HG03097 (cell line): ENCODE data around the gene PRR16.
A peak's percentile ranks its signal among the peaks of the same experiment; 100 is the strongest.
"Not testable (repeated sequence)": the region's sequence is repeated elsewhere in the genome, so short reads cannot be mapped to it uniquely, and the experiment has no call there.

Source experiments
- ATAC-seq: cut with Tn5 transposase; IDR thresholded peaks from one replicate; pipeline ENCODE4 v1.9.1; 2021; ENCODE audit not compliant: unreplicated experiment, low FRiP score

Gene PRR16

GRCh38 chr5:120463991-120464626 is at the start of gene PRR16:
TSS of gene PRR16 (plus strand) at chr5:120464300.
- ATAC-seq: peak; percentile 78

DNA sequence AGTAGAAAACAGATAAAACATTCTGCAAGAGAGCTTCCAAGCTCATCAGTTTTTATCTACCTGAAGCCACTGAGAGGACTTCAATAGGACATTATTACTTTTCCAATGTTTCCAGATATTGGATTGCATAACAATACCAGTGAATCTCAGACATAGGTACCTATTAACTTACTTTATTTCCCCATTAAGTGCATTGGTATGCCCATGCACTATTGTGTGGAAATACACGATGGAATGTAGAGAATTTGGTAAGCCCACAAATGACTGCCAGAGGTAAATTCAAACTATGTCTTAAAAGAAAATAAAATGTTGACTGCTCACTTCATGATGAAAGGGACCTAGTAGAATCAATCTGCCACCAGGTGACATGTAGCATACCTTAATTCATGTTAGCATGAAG is 48.1 kb upstream of the PRR16 start:
- ATAC-seq: no peak

DNA sequence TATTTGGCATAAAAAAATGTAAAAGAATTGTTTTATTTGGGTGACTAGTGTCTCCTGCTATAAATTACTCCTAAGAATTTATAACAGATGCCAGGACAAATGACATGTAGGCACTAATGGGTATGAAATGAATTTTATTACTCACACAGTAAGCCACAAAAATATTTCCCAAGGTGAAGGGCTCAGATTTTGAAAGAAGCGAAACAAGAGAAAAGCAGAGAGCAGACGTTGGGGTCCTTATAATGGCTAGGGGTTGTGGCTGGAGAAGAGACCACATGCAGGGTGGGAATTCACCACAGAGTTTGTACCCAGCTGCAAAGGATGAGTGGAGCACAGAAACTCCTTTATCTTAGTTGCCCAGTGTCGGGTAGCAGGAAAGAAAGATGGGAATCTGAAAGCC is 45.0 kb upstream of the PRR16 start:
- ATAC-seq: no peak

DNA sequence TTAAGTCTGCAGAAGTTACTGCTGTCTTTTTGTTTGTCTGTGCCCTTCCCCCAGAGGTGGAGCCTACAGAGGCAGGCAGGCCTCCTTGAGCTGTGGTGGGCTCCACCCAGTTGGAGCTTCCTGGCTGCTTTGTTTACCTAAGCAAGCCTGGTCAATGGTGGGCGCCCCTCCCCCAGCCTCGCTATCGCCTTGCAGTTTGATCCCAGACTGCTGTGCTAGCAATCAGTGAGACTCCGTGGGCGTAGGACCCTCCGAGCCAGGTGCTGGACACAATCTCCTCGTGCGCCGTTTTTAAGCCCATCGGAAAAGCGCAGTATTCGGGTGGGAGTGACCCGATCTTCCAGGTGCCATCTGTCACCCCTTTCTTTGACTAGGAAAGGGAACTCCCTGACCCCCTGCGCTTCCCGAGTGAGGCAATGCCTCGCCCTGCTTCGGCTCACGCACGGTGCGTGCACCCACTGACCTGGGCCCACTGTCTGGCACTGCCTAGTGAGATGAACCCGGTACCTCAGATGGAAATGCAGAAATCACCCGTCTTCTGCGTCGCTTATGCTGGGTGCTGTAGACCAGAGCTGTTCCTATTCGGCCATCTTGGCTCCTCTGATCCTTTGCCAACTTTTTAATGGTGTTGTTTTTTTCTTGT is 37.3 kb upstream of the PRR16 start:
- ATAC-seq: not testable (repeated sequence)

GRCh38 chr5:120430572-120430971 is 33.5 kb upstream of the PRR16 start:
- no peak for ATAC-seq

- no peak for ATAC-seq
Observed at GRCh38 chr5:120432861-120433260, 31.2 kb upstream of the PRR16 start.

GRCh38 chr5:120435129-120435528 is 29.0 kb upstream of the PRR16 start:
- no peak for ATAC-seq

- no peak for ATAC-seq
Observed at GRCh38 chr5:120436996-120437395, 27.1 kb upstream of the PRR16 start.

GRCh38 chr5:120442694-120443093 is 21.4 kb upstream of the PRR16 start:
- no peak for ATAC-seq

DNA sequence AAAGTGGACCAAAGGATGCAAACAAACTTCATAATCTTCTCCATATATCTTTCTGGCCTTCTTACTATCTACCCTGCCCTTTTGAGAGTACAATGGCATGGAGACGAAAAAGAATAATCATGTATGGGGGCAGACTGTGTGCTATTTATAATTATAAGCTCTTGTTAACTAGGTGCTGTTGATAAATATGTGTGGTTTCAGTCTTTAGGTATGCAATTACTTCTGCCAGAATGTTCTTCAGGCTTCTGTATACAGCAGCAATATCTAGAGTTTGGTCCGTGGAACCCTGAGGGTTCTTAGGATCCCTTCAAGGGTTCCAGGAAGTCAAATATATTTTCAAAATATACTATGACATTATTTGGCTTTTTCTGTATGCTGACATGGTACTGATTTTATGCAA is 20.5 kb upstream of the PRR16 start:
- ATAC-seq: no peak

GRCh38 chr5:120446068-120446492 is 18.0 kb upstream of the PRR16 start:
- no peak for ATAC-seq

DNA sequence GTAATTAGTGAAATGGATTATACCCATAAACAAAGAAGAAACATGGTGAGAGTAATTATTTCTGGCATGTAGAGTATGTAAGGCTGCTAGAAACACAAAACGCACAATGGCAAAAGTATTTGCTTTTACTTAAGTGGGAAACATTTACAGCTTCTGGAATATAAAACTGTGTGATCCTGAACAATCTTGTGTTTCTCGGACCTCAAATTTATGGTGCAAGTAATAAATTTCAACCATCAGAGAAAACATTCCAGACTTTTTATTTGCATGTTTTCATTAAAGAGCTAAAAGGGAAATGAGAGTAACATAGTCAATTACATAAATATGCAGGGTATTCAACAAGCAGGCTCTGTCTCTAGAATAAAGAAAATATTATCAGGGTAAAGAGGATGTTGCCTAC is 17.2 kb upstream of the PRR16 start:
- ATAC-seq: no peak

GRCh38 chr5:120447706-120448239 is 16.3 kb upstream of the PRR16 start:
- no peak for ATAC-seq

- ATAC-seq: no peak
Observed at GRCh38 chr5:120449501-120449900, 14.6 kb upstream of the PRR16 start.

- no peak for ATAC-seq
Observed at GRCh38 chr5:120450910-120451309, 13.2 kb upstream of the PRR16 start.

GRCh38 chr5:120451445-120451844 is 12.7 kb upstream of the PRR16 start:
- ATAC-seq: no peak

- no peak for ATAC-seq
Observed at GRCh38 chr5:120452471-120452870, 11.6 kb upstream of the PRR16 start.

GRCh38 chr5:120454094-120454798 is 9.9 kb upstream of the PRR16 start:
- no peak for ATAC-seq

GRCh38 chr5:120456006-120456405 is 8.1 kb upstream of the PRR16 start:
- no peak for ATAC-seq

DNA sequence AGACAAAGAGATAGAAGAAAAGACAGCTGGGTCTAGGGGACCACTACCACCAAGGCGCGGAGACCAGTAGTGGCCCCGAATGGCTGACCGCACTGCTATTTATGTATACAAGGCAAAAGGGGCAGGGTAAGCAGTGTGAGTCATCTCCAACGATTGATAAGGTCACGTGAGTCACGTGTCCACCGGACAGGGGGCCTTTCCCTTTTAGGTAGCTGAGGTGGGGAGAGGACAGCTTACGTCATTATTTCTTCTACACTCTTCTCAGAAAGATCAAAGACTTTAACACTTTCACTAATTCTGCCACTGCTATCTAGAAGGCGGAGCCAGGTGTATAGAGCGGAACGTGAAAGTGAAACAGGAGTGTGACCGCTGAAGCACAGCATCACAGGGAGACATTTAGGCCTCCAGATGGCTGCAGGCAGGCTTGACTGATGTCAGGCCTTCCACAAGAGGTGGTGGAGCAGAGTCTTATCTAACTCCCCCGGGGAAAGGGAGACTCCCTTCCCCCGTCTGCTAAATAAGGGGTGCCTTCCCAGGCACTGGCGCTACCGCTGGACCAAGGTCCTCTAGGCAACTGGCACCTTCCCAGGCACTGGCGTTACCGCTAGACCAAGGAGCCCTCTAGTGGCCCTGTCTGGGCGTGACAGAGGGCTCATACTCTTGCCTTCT is 6.1 kb upstream of the PRR16 start:
- peak; percentile 83 for ATAC-seq

DNA sequence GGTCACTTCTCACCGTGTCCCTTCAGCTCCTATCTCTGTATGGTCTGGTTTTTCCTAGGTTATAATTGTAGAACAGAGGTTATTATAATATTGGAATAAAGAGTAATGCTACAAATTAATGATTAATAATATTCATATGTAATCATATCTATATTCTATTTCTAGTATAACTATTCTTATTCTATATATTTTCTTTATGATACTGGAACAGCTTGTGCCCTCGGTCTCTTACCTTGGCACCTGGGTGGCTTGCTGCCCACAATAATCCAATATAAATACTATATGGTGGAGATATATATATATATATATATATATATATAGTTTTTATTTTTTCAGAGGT is 5.6 kb upstream of the PRR16 start:
- not testable (repeated sequence) for ATAC-seq
